SHP77 (cell line): ENCODE measurements around the gene AKR7A3.
A peak's percentile ranks its signal among the peaks of the same experiment; 100 is the strongest.

Experiments
- DNase-seq, 2 experiments: peaks; one replicate each; lab custom pipeline; 2025; lab: John Stamatoyannopoulos, UW

AKR7A3 gene

GRCh38 chr1:19288324-19289241 is at the start of gene AKR7A3:
Gene AKR7A3, minus strand, starts transcription at chr1:19288770. Its CDS starts 61 bp downstream, at chr1:19288709.
- peak; percentile 60 to 82 for DNase-seq

GRCh38 chr1:19338323-19338762 is 49.8 kb upstream of the AKR7A3 start:
- DNase-seq = no peak

- DNase-seq = no peak
Observed at GRCh38 chr1:19337289-19337688, 48.7 kb upstream of the AKR7A3 start.

GRCh38 chr1:19336543-19336942 is 48.0 kb upstream of the AKR7A3 start:
- DNase-seq = no peak

GRCh38 chr1:19333587-19334354 is 45.2 kb upstream of the AKR7A3 start:
- no peak for DNase-seq

GRCh38 chr1:19332832-19333231 is 44.3 kb upstream of the AKR7A3 start:
- no peak for DNase-seq

GRCh38 chr1:19331262-19331878 is 42.8 kb upstream of the AKR7A3 start:
- DNase-seq = no peak

GRCh38 chr1:19330449-19331135 is 42.0 kb upstream of the AKR7A3 start:
- no peak for DNase-seq

- no peak for DNase-seq
Observed at GRCh38 chr1:19329611-19330010, 41.0 kb upstream of the AKR7A3 start.

- DNase-seq = no peak
Observed at GRCh38 chr1:19329188-19329587, 40.6 kb upstream of the AKR7A3 start.

- no peak for DNase-seq
Observed at GRCh38 chr1:19328486-19328885, 39.9 kb upstream of the AKR7A3 start.

GRCh38 chr1:19327736-19328135 is 39.2 kb upstream of the AKR7A3 start:
- no peak for DNase-seq

- DNase-seq = no peak
Observed at GRCh38 chr1:19327301-19327700, 38.7 kb upstream of the AKR7A3 start.

- no peak for DNase-seq
Observed at GRCh38 chr1:19326748-19327065, 38.1 kb upstream of the AKR7A3 start.

GRCh38 chr1:19325958-19326747 is 37.6 kb upstream of the AKR7A3 start:
- DNase-seq = no peak

GRCh38 chr1:19325368-19325957 is 36.9 kb upstream of the AKR7A3 start:
- no peak for DNase-seq

GRCh38 chr1:19324665-19324990 is 36.1 kb upstream of the AKR7A3 start:
- DNase-seq = no peak

- no peak for DNase-seq
Observed at GRCh38 chr1:19323987-19324664, 35.6 kb upstream of the AKR7A3 start.

- DNase-seq = no peak
Observed at GRCh38 chr1:19322481-19322880, 33.9 kb upstream of the AKR7A3 start.

- no peak for DNase-seq
Observed at GRCh38 chr1:19321071-19321470, 32.5 kb upstream of the AKR7A3 start.
